ENCODE measurements around the gene SKAP1. TPM values are rescaled to one million over a fixed set of nuclear protein-coding genes. Genes with fewer than 3 reads are reported as not detected.
A peak's percentile ranks its signal among the peaks of the same experiment; 100 is the strongest.

SKAP1 gene
- total RNA-seq, 1 donor from 2014 or later = not detected

GRCh38 chr17:48125829-48126531, 304.0 kb downstream of the SKAP1 start:
- H3K27me3 ChIP-seq = no peaks in the 10 kb centered on the region
- H3K79me2 ChIP-seq (ENCODE audit: low read depth) = no peaks in the 10 kb centered on the region
- H4K20me1 ChIP-seq (ENCODE audit: low read depth) = peaks cover 15% of the 10 kb centered on the region
- peaks cover 58% of the 10 kb centered on the region for H3K4me1 Mint-ChIP-seq
- H3K27me3 Mint-ChIP-seq (ENCODE audit: insufficient read depth, low read depth) = peaks cover 5% of the 10 kb centered on the region
- H3K9ac ChIP-seq = no peak overlapping the region
- no peak overlapping the region for H3K4me2 ChIP-seq
- no peak overlapping the region for H2AFZ ChIP-seq (replicated peaks)
- peaks cover 15% of the 10 kb centered on the region for H3K36me3 Mint-ChIP-seq
- H3K27ac Mint-ChIP-seq = no peak overlapping the region
- H3K9me3 ChIP-seq (ENCODE audit: low read depth) = no peaks in the 10 kb centered on the region
- no peaks in the 10 kb centered on the region for H3K36me3 ChIP-seq
- peaks cover 64% of the 10 kb centered on the region for H3F3A ChIP-seq (ENCODE audit: low read depth)
- H3K4me3 ChIP-seq = no peak overlapping the region
- no peak for DNase-seq (ENCODE audit: low spot score)
- no peak overlapping the region for H3K4me3 Mint-ChIP-seq
- peaks cover 58% of the 10 kb centered on the region for H3K4me1 ChIP-seq
- peak overlapping the region; percentile 37 for H3K27ac ChIP-seq
- H3K9me3 Mint-ChIP-seq = no peaks in the 10 kb centered on the region
- TF ChIP-seq EZH2phosphoT487 (IDR thresholded peaks at IDR 0.05) (no peak), CTCF (IDR thresholded peaks at IDR 0.05) (no peak), EZH2 (IDR thresholded peaks at IDR 0.05) (no peak)

- Mint-ChIP-seq H3K4me1 (peaks cover 56% of the 10 kb centered on the region), H3K9me3 (no peaks in the 10 kb centered on the region), H3K27me3 (ENCODE audit: insufficient read depth, low read depth) (peaks cover 2% of the 10 kb centered on the region), H3K27ac (no peak overlapping the region), H3K4me3 (no peak overlapping the region), H3K36me3 (peaks cover 21% of the 10 kb centered on the region)
- no peaks in the 10 kb centered on the region for H3K27me3 ChIP-seq
- H3K9me3 ChIP-seq (ENCODE audit: low read depth) = no peaks in the 10 kb centered on the region
- H3K4me3 ChIP-seq = no peak overlapping the region
- H3K36me3 ChIP-seq = no peaks in the 10 kb centered on the region
- H3K4me2 ChIP-seq = peak overlapping the region; percentile 66
- H3K4me1 ChIP-seq = peaks cover 41% of the 10 kb centered on the region
- no peak overlapping the region for H2AFZ ChIP-seq (replicated peaks)
- no peak for TF ChIP-seq EZH2phosphoT487 (IDR thresholded peaks at IDR 0.05)
- TF ChIP-seq CTCF (IDR thresholded peaks at IDR 0.05) = no peak
- TF ChIP-seq EZH2 (IDR thresholded peaks at IDR 0.05) = no peak
- peaks cover 15% of the 10 kb centered on the region for H4K20me1 ChIP-seq (ENCODE audit: low read depth)
- peak overlapping the region; percentile 88 for H3K27ac ChIP-seq
- H3F3A ChIP-seq (ENCODE audit: low read depth) = peaks cover 48% of the 10 kb centered on the region
- DNase-seq (ENCODE audit: low spot score) = no peak
- H3K9ac ChIP-seq = no peak overlapping the region
- no peaks in the 10 kb centered on the region for H3K79me2 ChIP-seq (ENCODE audit: low read depth)
Observed at GRCh38 chr17:48123776-48124388, 306.1 kb downstream of the SKAP1 start.

GRCh38 chr17:48123111-48123510, 306.9 kb downstream of the SKAP1 start:
- H3K4me1 Mint-ChIP-seq = peaks cover 48% of the 10 kb centered on the region
- DNase-seq (ENCODE audit: low spot score) = peak; percentile 81
- Histone ChIP-seq H3K4me3 (no peak overlapping the region), H3K9me3 (ENCODE audit: low read depth) (no peaks in the 10 kb centered on the region), H3F3A (ENCODE audit: low read depth) (peaks cover 41% of the 10 kb centered on the region), H3K36me3 (no peaks in the 10 kb centered on the region), H3K79me2 (ENCODE audit: low read depth) (no peaks in the 10 kb centered on the region), H3K4me1 (peaks cover 34% of the 10 kb centered on the region), H3K4me2 (peak overlapping the region; percentile 66), H2AFZ (replicated peaks) (no peak overlapping the region), H3K9ac (no peak overlapping the region), H4K20me1 (ENCODE audit: low read depth) (peaks cover 15% of the 10 kb centered on the region), H3K27me3 (no peaks in the 10 kb centered on the region), H3K27ac (peak overlapping the region; percentile 88)
- no peaks in the 10 kb centered on the region for H3K9me3 Mint-ChIP-seq
- H3K4me3 Mint-ChIP-seq = peak overlapping the region; percentile 79
- TF ChIP-seq EZH2phosphoT487 (IDR thresholded peaks at IDR 0.05) (no peak), EZH2 (IDR thresholded peaks at IDR 0.05) (no peak), CTCF (IDR thresholded peaks at IDR 0.05) (no peak)
- H3K27me3 Mint-ChIP-seq (ENCODE audit: insufficient read depth, low read depth) = peaks cover 2% of the 10 kb centered on the region
- peaks cover 23% of the 10 kb centered on the region for H3K36me3 Mint-ChIP-seq
- H3K27ac Mint-ChIP-seq = peak overlapping the region; percentile 51
